Mononuclear cell (primary cell): ENCODE data around the gene MAP2K2. TPM values are rescaled to one million over a fixed set of nuclear protein-coding genes. Genes with fewer than 3 reads are reported as not detected.
"Not testable (repeated sequence)": the region's sequence is repeated elsewhere in the genome, so short reads cannot be mapped to it uniquely, and the experiment has no call there.

ENCODE experiments used
- H3K27me3 ChIP-seq: 2 replicates; pipeline ENCODE4 v1.6.0; 2011; ENCODE audit warnings: low read length, control low read depth; ENCODE audit not compliant: insufficient read depth
- H3K4me1 ChIP-seq: 2 replicates; pipeline ENCODE4 v1.5.1; 2011; ENCODE audit warnings: mild to moderate bottlenecking, low read length, control low read depth; ENCODE audit not compliant: insufficient read depth
- H3K4me3 ChIP-seq: 2 replicates; pipeline ENCODE4 v1.5.1; 2011; ENCODE audit warnings: mild to moderate bottlenecking, low read length, moderate library complexity
- H3K9me3 ChIP-seq: 2 replicates; pipeline ENCODE4 v1.5.1; 2011; ENCODE audit warnings: low read depth, mild to moderate bottlenecking, control low read depth, low read length
- total RNA-seq: library from RNA; depleted of rRNA; stranded (reverse); fragments of >200 nt; gene quantifications from one replicate; pipeline ENCODE4 v1.2.3, GENCODE V29; 2012

MAP2K2 gene
- total RNA-seq, 1 donor, result 56.4 TPM

DNA sequence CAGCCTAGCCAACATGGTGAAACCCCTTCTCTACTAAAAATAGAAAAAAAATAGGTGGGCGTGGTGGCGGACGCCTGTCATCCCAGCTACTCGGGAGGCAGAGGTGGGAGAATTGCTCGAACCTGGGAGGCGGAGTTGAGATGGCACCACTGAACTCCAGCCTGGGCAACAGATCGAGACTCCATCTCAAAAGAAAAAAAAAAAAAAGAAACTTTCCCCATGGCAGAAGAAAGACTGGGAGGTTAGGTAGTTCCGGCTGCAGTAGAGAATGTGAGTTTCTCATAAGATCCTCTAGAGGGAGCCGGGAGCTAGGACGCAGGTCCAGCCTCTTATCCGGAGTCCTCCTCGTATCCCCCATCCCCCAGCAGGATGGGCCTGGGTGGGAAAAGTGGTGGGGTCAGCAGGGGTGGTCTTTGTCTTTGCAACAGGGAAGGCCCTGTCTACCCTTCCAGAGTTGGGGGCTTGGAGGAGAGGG, 16.4 kb upstream of the MAP2K2 start:
- H3K4me3 ChIP-seq, result no peak overlapping the region

DNA sequence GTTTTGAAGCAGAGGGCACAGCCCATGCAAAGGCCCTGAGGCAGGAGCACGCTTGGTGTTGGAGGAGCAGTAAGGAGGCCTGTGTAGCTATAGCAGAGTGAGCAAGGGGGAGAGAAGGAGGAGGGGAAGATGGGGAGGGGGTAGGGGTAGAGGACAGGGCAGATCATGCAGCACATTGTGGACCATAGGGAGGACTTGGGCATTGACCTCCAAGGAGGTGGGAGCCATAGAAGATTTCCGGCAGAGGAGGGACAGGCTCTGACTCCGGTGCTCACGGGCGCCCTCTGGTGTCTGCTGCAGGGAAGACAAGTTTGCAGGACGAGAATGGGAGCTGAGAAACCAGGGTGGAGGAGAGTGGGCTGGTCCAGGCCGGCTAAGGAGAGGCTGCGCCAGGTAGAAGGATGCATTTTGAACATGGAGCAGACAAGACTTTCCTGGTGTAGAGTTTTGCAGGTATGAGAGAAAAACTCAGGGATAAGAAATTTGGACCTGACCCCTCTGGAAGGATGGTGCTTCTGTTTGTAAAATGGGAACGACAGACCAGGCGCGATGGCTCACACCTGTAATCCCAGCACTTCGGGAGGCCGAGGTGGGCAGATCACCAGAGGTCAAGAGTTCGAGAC, 15.8 kb upstream of the MAP2K2 start:
- H3K4me3 ChIP-seq, result no peak overlapping the region
- H3K9me3 ChIP-seq, result no peaks in the 10 kb centered on the region
- H3K27me3 ChIP-seq, result no peaks in the 10 kb centered on the region
- peaks cover 8% of the 10 kb centered on the region for H3K4me1 ChIP-seq

More for the DNA sequence above, 16.4 kb upstream of the MAP2K2 start:
- H3K4me1 ChIP-seq, result peaks cover 8% of the 10 kb centered on the region
- no peaks in the 10 kb centered on the region for H3K27me3 ChIP-seq
- no peaks in the 10 kb centered on the region for H3K9me3 ChIP-seq

DNA sequence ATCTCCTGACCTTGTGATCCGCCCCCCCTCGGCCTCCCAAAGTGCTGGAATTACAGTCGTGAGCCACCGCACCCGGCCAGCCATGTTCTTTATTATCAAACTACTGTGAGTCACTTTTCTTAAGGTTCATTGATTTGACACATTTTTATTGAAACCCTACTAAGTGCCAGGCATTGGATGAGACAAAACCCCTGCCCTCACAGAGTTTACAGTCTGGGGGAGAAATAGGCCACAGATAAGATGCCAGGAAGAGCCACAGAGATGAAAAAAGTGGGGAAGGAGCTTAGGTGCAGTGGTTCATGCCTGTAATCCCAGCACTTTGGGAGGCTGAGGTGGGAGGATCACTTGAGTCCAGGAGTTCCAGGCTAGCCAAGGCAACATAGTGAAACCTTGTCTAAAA, 14.5 kb upstream of the MAP2K2 start:
- Histone ChIP-seq H3K4me1 (peaks cover 8% of the 10 kb centered on the region), H3K4me3 (no peak overlapping the region), H3K27me3 (no peaks in the 10 kb centered on the region), H3K9me3 (no peaks in the 10 kb centered on the region)

DNA sequence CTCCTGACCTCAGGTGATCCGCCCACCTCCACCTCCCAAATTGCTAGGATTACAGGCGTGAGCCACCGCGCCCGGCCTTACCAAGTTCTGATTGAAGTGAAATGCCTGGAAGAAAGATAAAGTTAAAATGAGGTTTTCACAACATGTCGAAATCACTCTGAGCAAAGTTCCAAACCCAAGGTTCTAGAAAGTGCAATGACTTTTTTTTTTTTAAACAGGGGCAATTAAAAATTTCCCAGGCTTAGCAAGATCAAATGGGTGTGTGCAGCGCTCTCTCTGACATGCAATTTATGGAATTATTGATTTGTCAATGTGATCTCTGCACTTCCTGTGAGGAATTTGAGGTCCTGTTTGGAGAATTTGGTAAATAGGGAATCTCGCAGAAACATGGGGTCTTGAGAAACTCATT, 12.8 kb upstream of the MAP2K2 start:
- Histone ChIP-seq H3K4me3 (no peak overlapping the region), H3K9me3 (no peaks in the 10 kb centered on the region), H3K4me1 (peaks cover 8% of the 10 kb centered on the region), H3K27me3 (no peaks in the 10 kb centered on the region)

DNA sequence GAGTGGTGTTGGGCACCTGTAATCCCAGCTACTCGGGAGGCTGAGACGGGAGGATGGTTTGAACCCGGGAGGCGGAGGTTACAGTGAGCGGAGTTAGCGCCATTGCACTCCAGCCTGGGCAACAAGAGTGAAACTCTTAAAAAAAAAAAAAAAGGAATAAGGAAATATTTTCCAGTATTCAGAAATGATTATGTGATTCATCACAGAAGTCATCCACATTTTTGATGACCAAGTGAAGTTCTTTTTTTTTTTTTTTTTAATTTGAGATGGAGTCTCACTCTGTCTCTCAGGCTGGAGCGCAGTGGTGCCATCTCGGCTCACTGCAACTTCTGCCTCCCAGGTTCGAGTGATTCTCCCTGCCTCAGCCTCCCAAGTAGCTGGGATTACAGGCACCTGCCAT, 11.5 kb upstream of the MAP2K2 start:
- not testable (repeated sequence) for H3K4me1 ChIP-seq, H3K4me3 ChIP-seq, H3K27me3 ChIP-seq, H3K9me3 ChIP-seq

DNA sequence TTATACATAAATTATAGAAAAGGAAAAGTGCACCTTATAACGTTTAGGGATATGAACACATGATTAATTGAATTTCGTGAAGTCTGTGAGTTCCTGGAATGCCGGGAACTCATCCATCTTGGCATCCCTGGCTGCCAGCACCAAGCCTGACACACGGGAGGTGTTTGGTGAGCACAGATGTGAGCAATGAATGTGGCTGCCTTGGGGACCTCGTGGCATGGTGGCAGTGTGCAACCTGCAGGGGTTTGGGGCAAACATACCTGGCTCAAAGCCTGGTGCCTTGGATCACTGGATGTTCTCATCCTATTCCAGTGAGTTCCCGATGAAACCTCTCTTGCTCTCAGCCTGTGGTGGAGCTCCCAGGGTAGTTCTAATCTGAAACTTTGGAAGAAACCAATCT, 10.4 kb upstream of the MAP2K2 start:
- Histone ChIP-seq H3K9me3 (no peaks in the 10 kb centered on the region), H3K4me3 (no peak overlapping the region), H3K4me1 (no peaks in the 10 kb centered on the region), H3K27me3 (no peaks in the 10 kb centered on the region)

DNA sequence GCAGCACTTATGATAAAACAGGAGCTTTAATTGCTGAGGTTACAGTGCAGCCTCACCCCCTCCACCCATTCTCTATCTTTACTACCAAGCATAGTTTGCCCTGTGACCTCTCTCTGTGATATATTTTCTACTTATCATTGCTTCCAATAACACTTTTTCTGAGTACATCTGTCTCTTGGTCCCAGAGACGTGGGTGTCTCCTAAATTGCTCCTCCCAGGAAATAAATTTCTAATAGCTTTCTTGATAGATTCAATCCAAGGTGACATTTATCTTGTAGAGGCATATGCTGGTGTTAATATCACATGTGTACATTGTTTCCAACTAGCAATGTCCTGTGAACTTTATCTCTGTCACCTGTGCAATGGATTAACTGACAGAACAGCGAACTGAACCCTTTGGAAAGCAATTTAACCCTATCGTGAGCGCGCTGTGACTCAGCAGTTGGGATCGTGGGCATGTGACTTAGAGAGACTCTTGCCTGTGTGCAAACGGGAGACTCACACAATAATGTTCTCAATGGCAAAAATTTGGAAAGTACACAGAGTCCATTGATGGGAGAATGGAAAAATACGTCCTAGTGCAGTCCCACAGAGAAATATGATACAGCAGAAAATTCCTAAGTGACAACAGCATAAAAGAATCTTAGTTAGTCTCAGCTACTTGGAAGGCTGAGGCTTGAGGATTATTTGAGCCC, 7.0 kb upstream of the MAP2K2 start:
- Histone ChIP-seq H3K9me3 (no peaks in the 10 kb centered on the region), H3K4me3 (no peak overlapping the region), H3K27me3 (no peaks in the 10 kb centered on the region), H3K4me1 (no peaks in the 10 kb centered on the region)

DNA sequence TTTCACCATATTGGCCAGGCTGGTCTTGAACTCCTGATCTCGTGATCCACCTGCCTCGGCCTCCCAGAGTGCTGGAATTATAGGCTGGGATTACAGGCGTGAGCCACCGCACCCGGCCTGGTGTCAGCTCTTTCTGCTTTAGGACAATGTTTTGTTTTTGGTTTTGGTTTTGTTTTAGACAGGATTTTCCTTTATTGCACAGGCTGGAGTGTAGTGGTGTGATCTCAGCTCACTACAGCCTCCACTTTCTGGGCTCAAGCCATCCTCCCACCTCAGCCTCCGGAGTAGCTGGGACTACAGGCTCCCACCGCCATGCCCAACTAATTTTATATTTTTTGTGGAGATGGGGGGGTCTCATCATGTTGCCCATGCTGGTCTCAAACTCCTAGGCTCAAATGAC, 5.1 kb upstream of the MAP2K2 start:
- not testable (repeated sequence) for H3K4me1 ChIP-seq, H3K4me3 ChIP-seq, H3K27me3 ChIP-seq, H3K9me3 ChIP-seq

DNA sequence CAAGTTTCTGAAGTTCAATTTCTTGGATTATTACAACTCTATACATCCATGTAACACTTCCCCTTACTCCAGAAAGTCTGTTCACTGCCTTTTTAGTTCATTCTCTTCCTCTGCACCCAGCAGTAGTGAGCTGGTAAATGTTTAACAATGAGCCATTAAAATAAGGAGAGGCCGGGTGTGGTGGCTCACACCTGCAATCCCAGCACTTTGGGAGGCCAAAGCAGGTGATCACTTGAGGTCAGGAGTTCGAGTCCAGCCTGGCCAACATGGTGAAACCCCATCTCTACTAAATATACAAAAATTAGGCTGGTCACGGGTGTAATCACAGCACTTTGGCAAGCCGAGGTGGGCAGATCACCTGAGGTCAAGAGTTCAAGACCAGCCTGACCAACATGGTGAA, 3.4 kb upstream of the MAP2K2 start:
- H3K4me3 ChIP-seq, H3K27me3 ChIP-seq, H3K9me3 ChIP-seq: not testable (repeated sequence)
- H3K4me1 ChIP-seq, result peaks cover 16% of the 10 kb centered on the region

DNA sequence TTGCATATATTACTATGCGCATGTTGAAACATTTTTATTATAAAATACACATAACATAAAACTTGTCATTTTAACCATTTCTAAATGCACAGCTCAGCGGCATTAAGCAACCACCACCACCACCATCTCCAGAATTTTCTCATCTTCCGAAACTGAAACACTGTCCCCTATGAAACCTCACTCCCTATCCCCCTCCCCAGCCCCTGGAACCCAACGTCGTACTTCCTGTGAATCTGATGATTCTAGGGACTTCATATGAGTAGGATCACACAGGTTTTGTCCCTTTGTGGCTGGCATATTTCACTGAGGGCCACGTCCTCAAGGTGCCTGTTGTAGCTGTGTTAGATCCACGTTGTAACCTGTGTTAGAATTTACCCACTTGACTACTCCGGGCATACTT, 716 bp upstream of the MAP2K2 start:
- H3K4me3 ChIP-seq, result peak overlapping the region; percentile 54
- H3K27me3 ChIP-seq, result no peaks in the 10 kb centered on the region
- peaks cover 17% of the 10 kb centered on the region for H3K4me1 ChIP-seq
- no peaks in the 10 kb centered on the region for H3K9me3 ChIP-seq

DNA sequence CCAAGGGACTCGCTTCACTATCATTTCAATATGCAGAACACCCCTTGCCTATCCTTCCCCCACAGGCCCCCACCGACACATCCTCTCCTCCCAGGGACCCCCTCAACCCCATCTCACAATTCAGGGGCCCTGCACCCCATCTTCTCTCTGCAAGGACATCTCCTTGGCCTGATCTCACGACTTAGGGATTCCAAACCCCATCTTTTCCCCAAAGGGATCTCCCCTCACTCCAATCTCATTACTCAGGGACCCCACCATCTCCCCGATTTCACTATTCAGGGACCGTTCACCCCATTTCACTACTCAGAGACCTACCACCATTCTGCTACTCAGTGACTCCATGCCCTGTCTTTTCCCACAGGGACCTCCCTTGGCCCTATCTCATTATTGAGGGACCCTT, 1.4 kb downstream of the MAP2K2 start:
- peak overlapping the region; percentile 54 for H3K4me3 ChIP-seq
- no peaks in the 10 kb centered on the region for H3K9me3 ChIP-seq
- peaks cover 17% of the 10 kb centered on the region for H3K4me1 ChIP-seq
- no peaks in the 10 kb centered on the region for H3K27me3 ChIP-seq

DNA sequence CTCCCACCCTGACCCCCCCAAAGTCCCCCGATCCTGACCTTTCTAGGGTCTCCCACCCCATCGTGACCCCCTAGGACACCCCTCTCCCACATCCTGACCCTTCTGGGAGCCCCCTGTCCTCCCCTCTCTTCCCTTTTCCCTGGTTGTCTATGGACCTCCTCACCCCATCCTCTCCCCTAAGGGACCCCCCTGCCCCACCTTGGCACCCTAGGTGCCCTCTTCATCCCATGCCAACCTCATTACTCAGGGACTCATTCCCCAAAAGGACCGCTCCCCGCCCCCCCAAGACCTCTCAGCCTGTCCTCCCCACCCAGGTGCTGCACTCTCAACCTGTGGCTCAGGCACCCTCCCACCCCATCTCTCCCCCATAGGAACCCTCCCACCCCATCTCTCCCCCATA, 2.1 kb downstream of the MAP2K2 start:
- no peaks in the 10 kb centered on the region for H3K27me3 ChIP-seq
- H3K9me3 ChIP-seq, result no peaks in the 10 kb centered on the region
- H3K4me3 ChIP-seq, result no peak overlapping the region
- peaks cover 17% of the 10 kb centered on the region for H3K4me1 ChIP-seq

DNA sequence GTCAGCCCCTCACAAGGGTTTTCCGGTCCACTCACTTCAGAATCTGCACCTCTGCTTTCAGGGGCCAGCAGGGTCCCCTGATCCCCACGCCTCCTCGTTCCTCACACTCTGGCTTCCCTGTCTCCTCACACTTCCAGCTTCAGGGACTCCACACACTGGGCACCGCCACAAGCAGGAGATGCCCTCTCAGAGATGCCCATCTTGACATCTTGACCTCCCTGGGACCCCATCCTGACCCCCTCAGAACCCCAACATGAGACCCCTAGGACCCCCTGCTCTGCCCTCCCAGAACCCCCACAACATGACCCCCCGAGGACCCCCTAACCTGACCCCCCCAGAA, 2.7 kb downstream of the MAP2K2 start:
- peaks cover 17% of the 10 kb centered on the region for H3K4me1 ChIP-seq
- no peak overlapping the region for H3K4me3 ChIP-seq
- no peaks in the 10 kb centered on the region for H3K9me3 ChIP-seq
- no peaks in the 10 kb centered on the region for H3K27me3 ChIP-seq

DNA sequence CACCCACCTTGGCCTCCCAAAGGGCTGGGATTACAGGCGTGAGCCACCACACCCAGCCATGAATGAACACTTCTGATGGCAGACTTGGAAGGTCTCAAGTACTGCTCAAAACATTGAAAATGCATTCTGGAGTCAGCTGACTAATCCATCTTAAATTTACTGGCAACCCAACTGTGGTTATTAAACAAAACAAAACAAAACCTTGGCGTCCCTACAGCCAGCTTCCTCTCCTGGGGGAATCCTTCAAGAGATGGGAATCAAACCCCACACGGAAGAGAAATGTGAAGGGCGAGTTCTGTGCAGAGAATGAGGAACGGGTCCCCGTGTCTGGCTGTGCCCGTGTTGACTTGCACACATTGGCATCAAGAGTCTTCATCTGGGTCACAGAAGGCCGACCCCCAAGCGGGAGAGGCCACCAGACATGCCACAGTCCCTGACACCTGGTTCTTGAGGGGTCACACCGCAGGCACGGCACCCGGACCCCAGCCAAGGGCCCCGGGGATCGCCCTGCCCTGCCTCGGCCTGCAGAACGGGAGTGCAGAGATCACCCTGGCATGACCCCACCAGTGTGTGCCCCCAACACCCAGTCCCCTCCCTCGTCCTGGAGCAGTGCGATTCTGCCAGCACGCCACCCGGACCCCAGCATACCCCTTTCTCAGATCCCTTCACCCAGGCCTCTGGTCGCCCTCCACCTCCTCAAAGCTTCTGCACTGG, 3.2 kb downstream of the MAP2K2 start:
- H3K27me3 ChIP-seq, result no peaks in the 10 kb centered on the region
- peaks cover 21% of the 10 kb centered on the region for H3K4me1 ChIP-seq
- no peaks in the 10 kb centered on the region for H3K9me3 ChIP-seq

DNA sequence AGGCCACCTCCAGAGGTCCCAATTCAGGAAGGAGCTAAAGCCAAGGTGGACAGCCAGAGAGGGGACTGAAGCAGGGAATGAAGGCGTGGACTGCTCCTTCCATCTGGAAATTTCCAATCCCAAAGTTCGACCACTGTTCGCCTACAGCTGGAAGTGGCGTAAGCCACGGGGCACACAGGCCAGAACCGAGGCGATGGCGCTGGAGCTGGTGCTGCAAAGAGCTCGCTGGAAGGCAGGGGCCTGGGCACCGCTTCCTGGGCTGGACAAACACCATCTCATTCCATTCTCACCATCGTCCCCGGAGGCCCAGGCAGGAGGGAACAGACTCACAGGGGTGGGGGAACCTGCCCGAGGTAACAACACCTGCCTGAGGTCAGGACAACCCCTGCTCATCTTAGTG, 4.2 kb downstream of the MAP2K2 start:
- H3K4me3 ChIP-seq, result no peak overlapping the region
- H3K4me1 ChIP-seq, result peaks cover 31% of the 10 kb centered on the region
- no peaks in the 10 kb centered on the region for H3K27me3 ChIP-seq
- H3K9me3 ChIP-seq, result no peaks in the 10 kb centered on the region

More for the DNA sequence above, 3.2 kb downstream of the MAP2K2 start:
- no peak overlapping the region for H3K4me3 ChIP-seq
